A673 (cell line): ENCODE data around the gene IQGAP2. TPM values are rescaled to one million over a fixed set of nuclear protein-coding genes. Genes with fewer than 3 reads are reported as not detected.

Experiments used
- BruUV-seq: library from RNA; stranded (reverse); fragments of 400-500 nt; replicated peaks from 2 replicates; lab custom pipeline; 2021; lab: Mats Ljungman, UMichigan
- CTCF ChIA-PET: fragments of 300-600 bp; sonication (Branson Sonifier 250); formaldehyde crosslinking; loops from one replicate; lab custom pipeline; 2022; ENCODE audit warnings: antibody characterized with exemption; lab: Charles Lee
- POLR2A ChIA-PET: fragments of 300-600 bp; sonication (Branson Sonifier 250); formaldehyde crosslinking; loops from one replicate; lab custom pipeline; 2022; ENCODE audit warnings: antibody characterized with exemption; ENCODE audit not compliant: low non-redundant PET; lab: Charles Lee
- DNase-seq: peaks from one replicate; pipeline ENCODE4 v3.0.0-alpha.2; 2015; ENCODE audit warnings: low spot score
- H3K27ac ChIP-seq: fragments of 200-600 bp; sonication (generic); 2 replicates; pipeline ENCODE4 v1.5.1; 2016; ENCODE audit warnings: mixed run types, low read depth, mild to moderate bottlenecking, mixed read lengths, antibody characterized with exemption, low read length; ENCODE audit not compliant: poor library complexity, severe bottlenecking
- H3K27me3 ChIP-seq: fragments of 200-600 bp; sonication (generic); replicated peaks from 2 replicates; pipeline ENCODE4 v1.6.1; 2017; ENCODE audit warnings: mixed run types, low read depth, mild to moderate bottlenecking, mixed read lengths, antibody characterized with exemption, low read length; ENCODE audit not compliant: insufficient read depth, poor library complexity
- H3K36me3 ChIP-seq: fragments of 200-600 bp; sonication (generic); 2 replicates; pipeline ENCODE4 v1.6.1; 2016; ENCODE audit warnings: mixed run types, mild to moderate bottlenecking, mixed read lengths, antibody characterized with exemption, low read length; ENCODE audit not compliant: insufficient read depth, poor library complexity, severe bottlenecking
- H3K4me1 ChIP-seq: fragments of 200-600 bp; sonication (generic); 2 replicates; pipeline ENCODE4 v1.6.1; 2017; ENCODE audit warnings: mixed run types, mild to moderate bottlenecking, mixed read lengths, antibody characterized with exemption, low read length; ENCODE audit not compliant: insufficient read depth, poor library complexity, severe bottlenecking
- H3K4me3 ChIP-seq: fragments of 200-600 bp; sonication (generic); 2 replicates; pipeline ENCODE4 v1.5.1; 2016; ENCODE audit warnings: low read depth, mixed run types, mild to moderate bottlenecking, mixed read lengths, low read length; ENCODE audit not compliant: poor library complexity, severe bottlenecking
- H3K9me3 ChIP-seq: fragments of 200-600 bp; sonication (generic); 2 replicates; pipeline ENCODE4 v1.6.1; 2016; ENCODE audit warnings: mixed run types, low read depth, mild to moderate bottlenecking, mixed read lengths, antibody characterized with exemption, low read length; ENCODE audit not compliant: poor library complexity, severe bottlenecking
- EZH2 ChIP-seq: fragments of 200-600 bp; sonication (generic); IDR thresholded peaks from 2 replicates; pipeline ENCODE4 v1.6.1; 2017; ENCODE audit warnings: borderline replicate concordance, low read depth, mild to moderate bottlenecking, mixed read lengths, antibody characterized with exemption, low read length; ENCODE audit not compliant: poor library complexity, severe bottlenecking
- intact Hi-C: fragments of 100-400 bp; cut with micrococcal nuclease; formaldehyde crosslinking; loops from one replicate; pipeline ENCODE4 v1.10.0; 2022; ENCODE audit not compliant: unreplicated experiment
- total RNA-seq: library from RNA; stranded (reverse); gene quantifications from 2 replicates; pipeline ENCODE4 v1.2.3, GENCODE V29; 2021
- TF ChIP-seq, protein P1 (sequence below): fragments of 300-800, 200-600 bp; sonication (generic); conservative IDR thresholded peaks from 2 replicates; pipeline ENCODE4 v1.5.1; 2017; ENCODE audit warnings: low read depth, mild to moderate bottlenecking, antibody characterized with exemption, low read length, moderate library complexity, mixed read lengths

Gene IQGAP2
- total RNA-seq, 1 experiment from 2014 or later, result 26.8 TPM

GRCh38 chr5:76495870-76496269, 92.8 kb downstream of the IQGAP2 start:
- H3K4me1 ChIP-seq, result peaks cover 4% of the 10 kb centered on the region
- intact Hi-C loops, result no loop called here
- TF ChIP-seq, protein P1, sequence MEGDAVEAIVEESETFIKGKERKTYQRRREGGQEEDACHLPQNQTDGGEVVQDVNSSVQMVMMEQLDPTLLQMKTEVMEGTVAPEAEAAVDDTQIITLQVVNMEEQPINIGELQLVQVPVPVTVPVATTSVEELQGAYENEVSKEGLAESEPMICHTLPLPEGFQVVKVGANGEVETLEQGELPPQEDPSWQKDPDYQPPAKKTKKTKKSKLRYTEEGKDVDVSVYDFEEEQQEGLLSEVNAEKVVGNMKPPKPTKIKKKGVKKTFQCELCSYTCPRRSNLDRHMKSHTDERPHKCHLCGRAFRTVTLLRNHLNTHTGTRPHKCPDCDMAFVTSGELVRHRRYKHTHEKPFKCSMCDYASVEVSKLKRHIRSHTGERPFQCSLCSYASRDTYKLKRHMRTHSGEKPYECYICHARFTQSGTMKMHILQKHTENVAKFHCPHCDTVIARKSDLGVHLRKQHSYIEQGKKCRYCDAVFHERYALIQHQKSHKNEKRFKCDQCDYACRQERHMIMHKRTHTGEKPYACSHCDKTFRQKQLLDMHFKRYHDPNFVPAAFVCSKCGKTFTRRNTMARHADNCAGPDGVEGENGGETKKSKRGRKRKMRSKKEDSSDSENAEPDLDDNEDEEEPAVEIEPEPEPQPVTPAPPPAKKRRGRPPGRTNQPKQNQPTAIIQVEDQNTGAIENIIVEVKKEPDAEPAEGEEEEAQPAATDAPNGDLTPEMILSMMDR, result no peak
- TF ChIP-seq EZH2, result no peak
- H3K4me3 ChIP-seq, result no peak overlapping the region
- BruUV-seq, result no TSS peak
- POLR2A ChIA-PET, result no interaction called here
- no peak overlapping the region for H3K27ac ChIP-seq
- no peak for DNase-seq
- CTCF ChIA-PET, result no interaction called here
- no peaks in the 10 kb centered on the region for H3K27me3 ChIP-seq
- no peaks in the 10 kb centered on the region for H3K36me3 ChIP-seq
- H3K9me3 ChIP-seq, result no peaks in the 10 kb centered on the region

DNA sequence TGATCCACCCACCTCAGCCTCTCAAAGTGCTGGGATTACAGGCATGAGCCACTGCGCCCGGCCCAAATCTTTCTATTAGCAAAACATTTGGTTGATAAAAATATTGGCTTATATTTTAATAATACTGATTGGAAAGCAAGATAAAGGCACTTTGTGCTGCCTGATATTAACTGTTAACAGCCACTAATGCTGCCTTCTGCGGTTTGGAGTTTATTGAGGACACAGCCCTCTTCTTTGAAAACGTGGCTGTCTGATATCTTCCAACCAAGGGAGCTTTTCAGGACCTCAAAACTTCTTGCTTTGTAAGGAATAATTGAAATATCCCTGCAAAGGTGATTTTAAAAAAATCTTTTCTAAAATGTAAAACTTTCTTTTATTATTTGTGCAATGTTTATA, 94.0 kb downstream of the IQGAP2 start:
- Histone ChIP-seq H3K4me1 (no peaks in the 10 kb centered on the region), H3K9me3 (no peaks in the 10 kb centered on the region), H3K36me3 (no peaks in the 10 kb centered on the region), H3K4me3 (no peak overlapping the region), H3K27ac (no peak overlapping the region), H3K27me3 (no peaks in the 10 kb centered on the region)
- CTCF ChIA-PET, result no interaction called here
- POLR2A ChIA-PET, result interaction anchor here (0.6 kb wide), 1 partner anchor 662 kb away, joined by 4 read pairs; no protein-coding TSS in a partner anchor
- no TSS peak for BruUV-seq
- TF ChIP-seq, protein P1, result no peak
- DNase-seq, result no peak
- intact Hi-C loops, result no loop called here

DNA sequence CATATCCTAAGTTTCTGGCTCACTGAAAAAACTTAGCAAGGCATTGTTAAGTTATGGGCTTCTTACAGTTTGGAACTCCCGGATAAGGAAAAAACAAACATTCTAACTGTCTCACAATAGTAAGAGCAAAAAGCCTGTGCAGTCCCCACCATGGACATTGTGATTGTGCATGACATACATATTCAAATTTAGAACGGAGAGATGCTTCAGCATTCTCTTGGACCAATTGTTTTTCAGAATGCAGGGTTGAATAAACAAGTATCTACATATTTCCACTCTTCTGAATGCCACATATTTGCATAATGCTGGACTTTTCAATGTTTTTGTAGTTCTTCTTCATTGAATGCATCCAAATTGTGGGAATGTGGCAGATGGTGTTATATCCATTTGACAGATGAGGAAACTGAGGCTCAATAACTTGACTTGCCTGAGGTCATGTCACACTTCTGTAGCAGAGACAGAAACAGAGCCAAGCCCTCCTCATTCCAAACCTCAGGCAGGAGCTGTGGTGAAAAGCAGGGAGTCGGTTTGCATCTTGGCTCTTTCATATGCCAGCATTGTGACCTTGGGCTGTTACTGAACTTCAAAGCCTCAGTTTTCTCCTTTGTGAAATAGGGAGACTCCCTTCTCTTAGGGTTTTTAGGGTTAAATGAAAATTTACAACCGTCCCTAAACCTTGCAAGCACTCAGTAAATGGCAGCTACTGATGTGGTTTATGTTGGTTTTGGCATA, 95.1 kb downstream of the IQGAP2 start:
- Histone ChIP-seq H3K27ac (no peak overlapping the region), H3K4me3 (no peak overlapping the region), H3K4me1 (no peaks in the 10 kb centered on the region), H3K36me3 (no peaks in the 10 kb centered on the region), H3K27me3 (no peaks in the 10 kb centered on the region), H3K9me3 (no peaks in the 10 kb centered on the region)
- TF ChIP-seq, protein P1, result no peak
- no peak for TF ChIP-seq EZH2
- intact Hi-C loops, result no loop called here
- CTCF ChIA-PET, result no interaction called here
- POLR2A ChIA-PET, result no interaction called here
- BruUV-seq, result no TSS peak
- no peak for DNase-seq
